SW 1271 (cell line): ENCODE measurements around the gene CSK.

Experiments used
- DNase-seq, 2 experiments: peaks; one replicate each; lab custom pipeline; 2025; lab: John Stamatoyannopoulos, UW

The CSK gene

DNA sequence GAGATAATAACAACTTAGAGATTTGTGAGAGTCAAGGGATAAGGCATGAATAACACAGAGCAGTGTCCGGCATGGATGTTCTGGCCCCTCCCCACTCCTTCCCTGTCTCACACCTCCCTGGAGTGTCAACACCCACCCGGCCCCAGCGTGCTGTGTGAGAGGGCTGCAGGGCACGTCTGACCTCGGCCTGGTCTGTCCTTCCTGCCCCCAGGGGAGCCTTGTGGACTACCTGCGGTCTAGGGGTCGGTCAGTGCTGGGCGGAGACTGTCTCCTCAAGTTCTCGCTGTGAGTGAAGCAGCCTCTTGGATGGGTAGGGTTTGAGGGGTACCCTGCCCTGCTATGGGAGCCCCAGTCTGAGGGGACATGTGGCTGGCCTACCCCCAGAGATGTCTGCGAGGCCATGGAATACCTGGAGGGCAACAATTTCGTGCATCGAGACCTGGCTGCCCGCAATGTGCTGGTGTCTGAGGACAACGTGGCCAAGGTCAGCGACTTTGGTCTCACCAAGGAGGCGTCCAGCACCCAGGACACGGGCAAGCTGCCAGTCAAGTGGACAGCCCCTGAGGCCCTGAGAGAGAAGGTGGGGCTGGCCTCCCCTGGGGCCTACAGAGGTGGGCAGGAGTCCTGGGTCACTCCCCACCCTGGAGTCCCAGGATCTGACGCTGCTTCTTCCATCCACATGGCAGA, 19.6 kb downstream of the CSK start:
- no peak for DNase-seq

DNA sequence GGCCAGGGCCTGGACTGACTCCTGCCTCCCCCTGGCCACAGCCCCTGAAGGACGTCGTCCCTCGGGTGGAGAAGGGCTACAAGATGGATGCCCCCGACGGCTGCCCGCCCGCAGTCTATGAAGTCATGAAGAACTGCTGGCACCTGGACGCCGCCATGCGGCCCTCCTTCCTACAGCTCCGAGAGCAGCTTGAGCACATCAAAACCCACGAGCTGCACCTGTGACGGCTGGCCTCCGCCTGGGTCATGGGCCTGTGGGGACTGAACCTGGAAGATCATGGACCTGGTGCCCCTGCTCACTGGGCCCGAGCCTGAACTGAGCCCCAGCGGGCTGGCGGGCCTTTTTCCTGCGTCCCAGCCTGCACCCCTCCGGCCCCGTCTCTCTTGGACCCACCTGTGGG, 20.4 kb downstream of the CSK start:
- DNase-seq: no peak

DNA sequence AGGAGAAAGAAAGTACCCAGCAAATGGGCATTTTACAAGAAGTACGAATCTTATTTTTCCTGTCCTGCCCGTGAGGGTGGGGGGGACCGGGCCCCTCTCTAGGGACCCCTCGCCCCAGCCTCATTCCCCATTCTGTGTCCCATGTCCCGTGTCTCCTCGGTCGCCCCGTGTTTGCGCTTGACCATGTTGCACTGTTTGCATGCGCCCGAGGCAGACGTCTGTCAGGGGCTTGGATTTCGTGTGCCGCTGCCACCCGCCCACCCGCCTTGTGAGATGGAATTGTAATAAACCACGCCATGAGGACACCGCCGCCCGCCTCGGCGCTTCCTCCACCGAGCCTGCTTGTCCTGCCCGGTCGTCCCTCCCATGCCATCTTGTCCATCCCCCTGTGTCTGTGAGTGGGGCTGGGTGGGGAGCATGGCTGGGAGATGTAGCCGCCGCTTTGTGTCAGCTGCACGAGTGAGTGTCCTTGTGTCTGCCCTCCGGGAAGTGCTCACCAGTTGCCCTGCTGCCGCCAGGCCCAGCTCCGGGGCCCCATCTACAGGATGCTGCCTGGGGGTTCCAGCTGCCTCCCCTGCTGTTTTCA, 21.1 kb downstream of the CSK start:
- DNase-seq: no peak

DNA sequence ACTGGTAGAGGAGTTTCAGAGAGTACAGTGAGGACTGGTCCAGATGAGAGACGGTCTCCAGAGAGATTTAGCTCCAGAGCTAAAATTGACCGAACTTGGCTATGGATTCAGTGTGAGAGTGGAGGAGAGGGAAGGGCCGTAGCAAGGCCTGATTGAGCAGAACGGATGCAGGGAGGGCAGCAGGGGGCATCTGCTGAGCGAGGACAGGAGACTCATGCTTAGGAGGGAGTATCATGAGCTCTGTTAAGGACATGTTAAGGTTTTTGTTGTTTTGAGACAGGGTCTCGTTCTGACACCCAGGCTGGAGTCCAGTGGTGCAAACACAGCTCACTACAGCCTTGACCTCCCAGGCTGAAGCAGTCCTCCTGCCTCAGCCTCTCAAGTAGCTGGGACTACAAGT, 23.1 kb downstream of the CSK start:
- DNase-seq: no peak

DNA sequence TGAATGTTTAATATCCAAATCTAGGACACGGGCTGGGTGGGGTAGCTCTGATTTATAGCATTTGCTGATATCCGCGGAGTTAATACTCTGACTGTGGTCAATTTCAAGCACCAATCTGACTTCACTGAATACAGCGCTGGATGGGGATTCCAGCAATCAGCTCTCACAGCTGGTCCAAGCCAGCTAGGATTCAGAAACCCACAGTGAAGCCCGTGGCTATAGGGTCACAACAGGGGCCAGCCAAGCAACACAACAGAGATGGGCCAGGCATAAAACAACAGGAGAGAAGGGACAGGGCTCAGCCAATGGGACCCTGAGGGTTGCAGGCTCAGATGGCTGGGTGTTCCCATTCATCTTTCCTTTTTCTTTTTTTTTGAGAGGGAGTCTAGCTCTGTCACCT, 25.4 kb downstream of the CSK start:
- DNase-seq: no peak

DNA sequence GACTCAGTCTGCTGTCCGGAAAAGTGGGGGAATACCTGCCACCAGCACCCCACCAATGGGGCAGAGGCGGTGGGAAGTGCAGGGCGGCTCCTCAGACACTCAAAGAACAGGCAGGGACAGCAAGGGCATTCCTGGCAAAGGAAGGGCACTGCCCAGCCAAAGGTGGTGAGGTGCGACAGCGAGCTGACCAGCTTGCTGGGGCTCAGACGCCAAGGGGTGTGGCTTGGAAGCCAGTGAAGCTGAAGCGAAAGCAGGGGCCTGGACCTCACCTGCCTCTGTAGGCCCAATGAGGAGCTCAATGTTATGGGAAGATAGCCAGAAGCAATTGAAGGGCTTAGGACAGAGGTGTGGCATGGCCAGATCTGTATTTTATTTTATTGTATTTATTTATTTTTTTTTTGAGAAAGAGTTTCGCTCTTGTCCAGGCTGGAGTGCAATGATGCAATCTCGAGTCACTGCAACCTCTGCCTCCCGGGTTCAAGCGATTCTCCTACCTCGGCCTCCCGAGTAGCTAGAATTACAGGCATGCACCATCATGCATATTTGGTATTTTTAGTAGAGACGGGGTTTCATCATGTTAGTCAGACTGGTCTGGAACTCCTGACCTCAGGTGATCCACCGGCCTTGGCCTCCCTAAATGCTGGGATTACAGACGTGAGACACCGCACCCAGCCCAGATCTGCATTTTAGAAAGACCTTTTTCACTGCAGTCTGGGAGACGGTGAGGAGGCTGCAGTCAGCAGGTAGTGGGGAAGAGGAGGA, 26.4 kb downstream of the CSK start:
- DNase-seq: no peak

DNA sequence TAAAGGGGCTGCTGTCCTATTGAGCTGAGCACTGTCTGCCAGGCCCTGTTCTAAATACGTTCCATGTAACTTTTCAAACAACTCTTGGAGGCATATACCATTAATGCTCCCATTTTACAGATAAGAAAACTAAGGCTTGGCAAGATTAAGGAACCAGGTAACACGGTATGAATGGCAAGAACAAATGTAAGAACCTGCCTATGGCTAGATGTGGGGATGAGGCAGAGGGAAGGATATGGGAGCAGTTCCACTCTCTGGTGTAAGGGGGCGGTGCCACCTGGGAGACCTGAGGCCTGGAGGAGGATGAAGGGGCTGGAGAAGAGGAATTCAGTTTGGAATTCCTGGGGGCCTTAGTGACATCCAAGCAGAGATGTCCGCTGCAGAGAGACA, 27.0 kb downstream of the CSK start:
- DNase-seq: no peak

DNA sequence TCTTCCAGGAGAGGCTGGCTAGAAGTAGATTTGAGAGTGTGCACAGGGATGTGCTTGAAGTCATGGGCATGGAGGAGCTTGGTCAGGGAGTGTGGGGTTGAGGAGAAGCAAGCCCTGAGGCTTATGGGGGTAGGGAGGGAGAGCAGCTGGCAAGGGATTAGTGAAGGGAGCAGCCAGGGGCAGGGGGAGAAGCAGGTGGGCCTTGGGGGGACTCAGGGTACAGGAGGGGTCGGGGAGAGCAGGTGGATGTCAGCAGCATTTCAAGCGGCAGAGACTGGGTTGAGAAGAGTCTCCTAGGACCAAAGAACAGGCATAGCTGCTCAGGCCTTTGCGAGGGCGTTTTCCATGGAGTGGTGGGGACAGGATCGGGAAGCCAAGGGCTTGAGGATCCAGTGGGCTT, 27.4 kb downstream of the CSK start:
- no peak for DNase-seq

DNA sequence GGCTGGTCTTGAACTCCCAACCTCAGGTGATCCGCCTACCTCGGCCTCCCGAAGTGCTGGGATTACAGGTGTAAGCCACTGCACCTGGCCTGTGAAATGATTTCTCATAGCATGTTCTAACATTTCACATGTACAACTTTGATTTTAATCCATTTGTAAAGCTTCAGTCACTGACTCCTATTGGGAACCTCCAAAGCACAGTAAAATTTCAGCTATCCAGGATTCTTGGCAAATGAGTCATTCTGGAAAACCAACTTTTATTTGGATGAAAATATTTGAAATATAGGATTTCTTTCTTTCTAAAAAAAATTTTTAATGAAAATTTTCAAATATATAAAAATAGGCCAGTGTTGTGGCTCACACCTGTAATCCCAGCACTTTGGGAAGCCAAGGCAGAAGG, 28.1 kb downstream of the CSK start:
- DNase-seq: no peak

DNA sequence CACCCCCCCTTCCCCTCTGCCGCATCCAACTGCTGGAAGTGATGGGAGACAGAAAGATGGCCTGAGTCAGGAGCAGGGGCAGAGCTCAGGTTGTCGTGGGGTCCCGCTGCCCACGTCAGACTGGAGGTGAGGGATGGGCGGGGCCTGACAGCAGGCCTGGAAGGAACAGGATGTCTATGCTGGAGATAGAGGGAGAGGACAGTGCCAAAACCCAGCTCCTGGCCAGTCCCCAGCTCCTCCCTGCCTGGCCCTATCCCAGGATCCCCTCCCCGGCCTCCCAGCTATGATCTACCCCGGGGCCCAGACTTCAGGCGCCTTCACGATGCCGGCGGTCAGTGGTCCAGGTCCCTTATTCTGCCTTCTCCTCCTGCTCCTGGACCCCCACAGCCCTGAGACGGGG, 30.7 kb downstream of the CSK start, which contains the start of gene LMAN1L:
Gene LMAN1L (plus strand): TSS at position 303 of the 400 bp plus-strand sequence. CDS start 20 bp downstream, at position 323.
- DNase-seq: no peak

DNA sequence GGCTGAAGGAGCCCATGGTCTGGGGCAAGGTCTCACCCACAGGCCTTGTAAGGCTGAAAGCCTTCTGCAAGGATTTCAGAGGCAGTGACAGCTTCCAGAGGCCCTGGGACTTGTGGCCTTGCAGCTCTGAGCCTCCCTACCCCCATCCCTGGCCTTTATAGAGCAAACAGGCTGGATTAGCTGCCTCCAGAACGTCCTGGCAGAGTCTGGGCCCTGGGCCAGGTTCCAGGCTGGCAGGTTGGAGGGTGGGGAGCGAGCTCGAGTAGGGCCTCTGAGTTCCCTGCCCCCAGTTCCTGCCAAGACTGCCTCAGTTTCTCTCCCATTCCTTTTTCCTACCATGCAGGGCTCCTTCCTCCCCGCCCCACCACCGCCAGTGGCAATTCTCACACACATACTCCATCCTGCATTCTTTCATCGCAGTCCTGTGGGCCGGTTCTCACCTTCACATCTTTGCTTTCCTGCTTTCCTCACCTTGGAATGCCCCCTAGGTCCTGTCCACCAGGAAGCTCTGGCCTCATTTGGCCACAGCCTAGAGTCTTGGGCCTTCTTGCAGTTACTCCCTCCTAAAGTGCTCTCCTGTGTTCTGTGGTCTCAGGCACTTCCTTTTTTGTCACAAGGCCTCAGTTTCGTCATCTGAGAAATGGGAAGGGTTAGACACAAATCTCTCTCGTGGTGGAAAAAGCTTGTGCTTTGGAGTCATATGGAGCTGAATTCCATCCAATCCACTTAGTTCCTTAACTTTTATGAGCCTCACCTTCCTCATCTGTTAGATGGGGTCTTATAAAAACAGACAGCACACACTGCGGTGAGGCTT, 33.4 kb downstream of the CSK start:
- DNase-seq: no peak

DNA sequence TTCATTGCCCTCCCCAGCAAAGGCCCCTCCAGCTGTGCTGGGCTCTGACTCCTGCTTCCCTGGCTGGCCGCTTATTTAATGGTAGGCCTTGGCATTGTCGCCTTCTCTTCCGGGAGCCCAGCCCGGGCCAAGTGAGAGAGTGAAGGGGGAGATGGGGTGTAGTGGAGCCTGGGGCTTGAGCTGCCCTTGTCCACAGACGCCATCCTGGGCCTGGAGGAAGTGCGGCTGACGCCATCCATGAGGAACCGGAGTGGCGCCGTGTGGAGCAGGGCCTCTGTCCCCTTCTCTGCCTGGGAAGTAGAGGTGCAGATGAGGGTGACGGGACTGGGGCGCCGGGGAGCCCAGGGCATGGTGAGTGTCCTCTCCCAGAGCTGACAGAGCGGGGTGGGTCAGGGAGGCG, 34.1 kb downstream of the CSK start:
- no peak for DNase-seq

DNA sequence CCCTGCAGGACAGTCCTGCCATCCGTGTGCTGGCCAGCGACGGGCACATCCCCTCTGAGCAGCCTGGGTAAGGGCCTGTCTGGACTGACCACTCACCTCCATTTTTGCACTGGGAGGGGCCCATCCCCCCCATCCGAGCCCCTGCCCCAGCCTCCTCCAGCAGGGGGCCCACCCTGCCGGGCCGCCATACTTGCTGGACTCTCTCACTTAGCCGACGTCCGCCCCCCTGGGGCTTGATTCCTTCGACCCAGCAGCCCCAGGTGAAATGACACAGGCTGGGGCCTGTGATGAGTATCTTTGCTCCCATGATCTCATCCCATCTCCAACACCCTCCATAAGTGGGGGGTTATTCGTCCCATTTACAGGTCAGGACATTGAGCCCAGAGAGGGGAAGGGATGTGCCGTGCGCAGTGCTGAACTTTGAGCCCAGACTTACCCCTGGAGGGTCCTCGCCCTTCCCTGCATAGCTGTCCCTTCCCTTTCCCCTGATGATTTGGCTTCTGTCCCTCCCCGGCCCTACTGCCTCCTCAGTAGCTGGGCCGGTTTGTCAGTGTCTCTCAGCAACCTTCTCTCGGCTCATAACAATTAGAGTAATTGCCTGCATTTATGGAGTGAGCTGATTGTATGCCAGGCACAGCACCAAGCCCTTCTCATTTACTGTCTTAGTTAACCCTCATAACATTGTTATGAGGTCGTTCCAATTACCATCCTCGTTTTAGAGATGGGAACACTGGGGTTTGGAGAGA, 34.9 kb downstream of the CSK start:
- DNase-seq: no peak

DNA sequence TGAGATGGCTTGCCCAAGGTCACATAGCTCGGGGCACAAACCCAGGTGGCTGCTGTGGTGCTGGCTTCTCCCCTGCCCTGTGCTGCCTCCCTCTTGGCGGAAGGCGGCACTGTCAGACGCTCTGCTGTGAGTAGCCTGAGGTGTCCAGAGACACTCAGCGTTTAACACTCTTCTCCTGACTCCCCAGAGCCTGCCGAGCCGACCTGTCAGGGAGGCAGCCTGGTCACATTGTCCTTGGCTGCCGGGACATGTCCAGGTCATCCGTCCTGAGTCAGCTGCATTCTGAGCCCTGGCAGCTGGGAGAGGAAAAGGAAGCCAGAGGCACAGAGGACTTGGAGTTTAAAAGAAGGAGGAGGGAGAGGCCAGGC, 35.5 kb downstream of the CSK start:
- DNase-seq: no peak

DNA sequence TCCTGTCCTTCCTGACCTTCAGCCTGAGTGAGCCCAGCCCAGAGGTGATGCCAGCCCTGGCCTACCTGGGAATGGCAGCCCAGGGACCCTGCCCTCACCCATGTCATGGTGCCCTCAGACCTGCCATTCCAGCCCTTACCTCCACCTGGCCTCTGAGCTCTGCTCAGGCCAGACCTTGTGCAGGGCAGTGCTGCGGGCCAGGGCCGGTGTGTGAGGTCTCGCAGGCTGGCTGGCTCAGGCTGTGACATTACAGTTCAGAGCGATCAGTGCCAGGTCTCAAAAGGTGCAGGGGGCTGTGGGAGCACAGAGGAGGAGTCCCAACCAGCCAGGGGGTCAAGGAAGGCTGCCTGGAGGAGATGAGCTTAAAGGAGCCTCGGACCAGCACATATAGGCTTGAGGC, 38.2 kb downstream of the CSK start:
- DNase-seq: no peak

DNA sequence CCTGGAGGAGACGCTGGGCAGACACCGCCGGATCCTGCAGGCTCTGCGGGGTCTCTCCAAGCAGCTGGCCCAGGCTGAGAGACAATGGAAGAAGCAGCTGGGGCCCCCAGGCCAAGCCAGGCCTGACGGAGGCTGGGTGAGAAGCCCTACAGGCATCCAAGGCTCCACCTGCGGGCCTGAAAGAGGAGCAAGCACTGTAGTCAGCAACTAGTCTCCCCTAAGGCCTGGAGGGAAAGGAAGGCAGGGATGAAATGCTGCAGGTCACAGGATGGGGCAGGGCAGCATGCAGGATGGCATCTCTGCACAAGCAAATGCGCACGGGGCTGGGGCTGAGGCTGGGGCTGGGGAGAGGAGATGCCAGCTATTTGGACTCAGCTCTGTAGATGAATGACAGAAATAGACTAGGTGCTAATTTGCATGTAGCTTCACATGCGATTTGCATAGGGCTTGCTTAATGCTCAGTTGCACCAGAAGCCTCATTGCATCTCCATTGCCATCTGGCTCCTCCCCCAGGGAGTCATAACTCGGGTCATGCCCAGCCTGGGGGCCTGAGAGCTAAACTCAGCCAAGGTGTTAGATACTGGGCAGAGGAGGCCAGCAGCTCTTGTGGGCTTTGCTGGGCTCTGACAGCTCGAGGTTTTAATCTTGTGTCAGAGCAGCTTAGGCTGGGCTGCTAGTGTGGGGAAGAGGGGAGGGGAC, 39.4 kb downstream of the CSK start:
- DNase-seq: no peak

DNA sequence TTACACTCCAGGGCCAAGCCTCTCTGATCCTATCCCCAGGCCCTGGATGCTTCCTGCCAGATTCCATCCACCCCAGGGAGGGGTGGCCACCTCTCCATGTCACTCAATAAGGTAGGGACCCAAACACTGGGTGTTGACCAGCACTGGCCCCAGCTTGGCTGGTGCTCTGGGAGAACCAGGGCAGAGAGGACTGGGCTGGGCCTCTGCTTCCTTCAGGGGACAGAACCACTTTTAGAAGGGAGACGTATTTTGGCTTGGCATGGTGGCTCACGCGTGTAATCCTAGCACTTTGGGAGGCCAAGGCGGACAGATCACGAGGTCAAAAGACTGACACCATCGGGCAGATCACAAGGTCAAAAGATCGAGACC, 39.9 kb downstream of the CSK start:
- no peak for DNase-seq

DNA sequence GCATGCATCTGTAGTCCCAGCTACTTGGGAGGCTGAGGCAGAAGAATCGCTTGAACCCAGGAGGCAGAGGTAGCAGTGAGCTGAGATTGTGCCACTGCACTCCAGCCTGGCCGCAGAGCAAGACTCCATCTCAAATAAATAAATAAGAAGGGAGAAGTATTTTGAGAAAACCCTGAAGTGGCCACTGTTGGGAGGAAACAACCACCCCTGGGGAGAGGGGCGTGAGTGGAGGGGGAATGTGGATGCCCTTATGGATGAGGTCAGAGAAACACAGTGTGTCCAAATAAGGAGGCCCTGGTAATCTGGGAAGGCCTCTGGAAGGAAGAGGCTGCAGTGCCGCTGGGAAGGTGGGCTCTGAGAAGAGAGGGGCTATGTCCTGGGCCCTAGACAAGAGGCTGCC, 40.4 kb downstream of the CSK start:
- no peak for DNase-seq

DNA sequence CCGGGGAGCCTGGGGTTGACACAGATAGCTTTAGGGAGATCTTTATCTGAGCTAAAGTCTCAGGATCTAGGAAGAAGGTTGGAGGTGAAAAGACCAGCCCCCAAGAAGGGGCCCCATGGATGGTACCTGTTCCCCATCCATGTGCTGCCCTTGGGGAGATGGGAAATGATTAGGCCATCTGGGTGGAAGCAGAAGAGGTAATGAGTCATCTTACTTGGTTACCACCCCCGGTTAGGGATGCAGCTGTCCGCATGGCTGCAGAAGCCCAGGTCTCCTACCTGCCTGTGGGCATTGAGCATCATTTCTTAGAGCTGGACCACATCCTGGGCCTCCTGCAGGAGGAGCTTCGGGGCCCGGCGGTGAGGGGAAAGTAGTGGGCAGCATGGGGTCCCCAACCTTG, 41.4 kb downstream of the CSK start:
- DNase-seq: no peak

DNA sequence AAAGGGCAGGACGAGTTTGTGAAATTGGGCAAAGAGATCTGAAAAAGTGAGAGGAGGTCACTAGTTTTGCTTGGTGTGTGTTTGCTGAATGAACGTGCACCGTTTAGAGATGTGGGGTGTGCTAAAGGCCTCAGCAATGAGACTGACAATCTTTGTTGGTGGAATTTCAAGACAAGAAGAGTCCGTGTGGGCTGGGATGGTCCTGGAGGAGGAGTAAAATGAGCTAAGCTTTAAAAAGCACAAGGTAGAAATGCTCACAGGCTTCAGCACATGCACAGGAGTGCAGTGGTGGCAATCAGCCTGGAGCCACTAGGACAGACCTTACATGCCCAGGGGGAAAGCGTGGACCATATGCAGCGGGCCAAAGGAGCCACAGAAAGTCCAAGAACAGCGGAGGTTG, 43.1 kb downstream of the CSK start:
- no peak for DNase-seq

DNA sequence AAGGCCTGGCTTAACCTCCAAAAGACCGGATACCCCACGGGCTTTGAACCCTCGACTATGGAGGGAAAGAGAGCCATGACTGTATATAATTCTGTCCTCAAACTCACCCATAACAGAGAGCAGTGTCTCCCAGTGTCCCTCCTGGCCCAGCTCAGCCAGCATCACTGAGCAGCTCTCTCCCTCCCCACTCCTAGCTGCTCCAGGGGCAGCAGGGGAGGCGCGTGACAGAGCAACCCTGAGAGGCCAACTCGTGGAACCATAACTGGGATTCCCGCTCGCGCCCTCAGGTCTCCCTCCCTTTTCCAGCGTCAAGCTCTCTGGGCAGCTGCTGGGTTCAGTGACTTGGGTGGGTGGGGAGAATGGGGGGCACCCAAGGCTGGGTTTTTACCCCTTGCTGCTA, 44.0 kb downstream of the CSK start:
- no peak for DNase-seq
